BE2C (cell line): Measurements from ENCODE around the gene IQCF2.

Experiments
- DNase-seq: peaks from one replicate; pipeline ENCODE4 v3.0.0-alpha.2; 2020
- H3K27me3 ChIP-seq: fragments of 250-450 bp; sonication (Bioruptor Pico); 2 replicates; pipeline ENCODE4 v1.5.1; 2020; ENCODE audit warnings: mild to moderate bottlenecking
- H3K36me3 ChIP-seq: fragments of 250-450 bp; sonication (Bioruptor Pico); 2 replicates; pipeline ENCODE4 v1.5.1; 2020; ENCODE audit warnings: mild to moderate bottlenecking
- H3K4me1 ChIP-seq: fragments of 250-450 bp; sonication (Bioruptor Pico); 2 replicates; pipeline ENCODE4 v1.5.1; 2020
- H3K4me3 ChIP-seq: 2 replicates; pipeline ENCODE4 v1.5.1; 2011; ENCODE audit warnings: low read depth, low read length
- H3K9me3 ChIP-seq: fragments of 250-450 bp; sonication (Bioruptor Pico); 2 replicates; pipeline ENCODE4 v1.5.1; 2020
- CTCF ChIP-seq: IDR thresholded peaks from 2 replicates; pipeline ENCODE4 v1.5.1; 2012; ENCODE audit warnings: mild to moderate bottlenecking, low read depth, low read length

IQCF2 gene

GRCh38 chr3:51874411-51874810, 13.0 kb downstream of the IQCF2 start:
- no peaks in the 10 kb centered on the region for H3K9me3 ChIP-seq
- H3K27me3 ChIP-seq = no peaks in the 10 kb centered on the region
- H3K4me1 ChIP-seq = no peaks in the 10 kb centered on the region
- DNase-seq = no peak
- H3K4me3 ChIP-seq = no peak overlapping the region
- no peak for TF ChIP-seq CTCF
- no peaks in the 10 kb centered on the region for H3K36me3 ChIP-seq

DNA sequence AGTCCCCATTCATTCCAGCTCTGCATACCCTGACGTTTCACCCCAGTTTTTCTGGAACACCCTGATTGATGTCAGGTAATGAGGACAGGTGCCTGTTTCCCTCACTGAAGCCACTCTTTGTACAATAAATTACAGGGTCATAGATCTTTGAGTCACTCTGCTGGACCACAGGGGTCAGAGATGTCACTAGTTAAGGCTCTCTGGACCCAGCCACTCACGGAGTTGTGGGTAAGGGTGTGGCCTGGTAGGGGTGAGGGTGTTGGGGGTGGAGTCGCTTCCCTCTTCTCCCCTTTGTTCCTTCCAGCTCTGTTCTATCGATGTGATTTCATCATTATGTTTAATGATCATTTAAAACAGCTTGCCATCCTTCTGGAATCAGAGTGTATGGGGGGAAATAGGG, 13.5 kb downstream of the IQCF2 start:
- TF ChIP-seq CTCF = no peak
- Histone ChIP-seq H3K36me3 (no peaks in the 10 kb centered on the region), H3K9me3 (no peaks in the 10 kb centered on the region), H3K4me1 (no peaks in the 10 kb centered on the region), H3K4me3 (no peak overlapping the region), H3K27me3 (no peaks in the 10 kb centered on the region)
- no peak for DNase-seq

DNA sequence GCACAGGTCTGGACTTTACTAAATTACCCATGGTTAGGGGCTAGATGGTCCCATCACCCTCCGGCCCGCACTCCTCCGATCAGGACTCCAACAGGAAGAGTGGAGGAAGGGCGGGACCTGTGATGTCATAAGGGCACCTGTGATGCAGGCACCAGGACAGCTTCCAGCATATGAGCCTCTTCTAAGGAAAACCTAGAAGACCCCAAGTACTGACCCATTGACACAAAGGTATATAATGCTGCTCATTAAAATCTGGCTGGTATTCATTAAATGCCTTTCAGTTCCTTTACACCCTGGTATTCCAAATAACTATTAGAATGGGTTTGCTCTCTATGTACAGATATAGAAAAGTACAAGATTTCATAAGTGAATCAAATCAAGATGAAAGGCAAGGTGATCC, 14.1 kb downstream of the IQCF2 start, which contains the start of gene IQCF5:
IQCF5 (minus strand) TSS at position 101 of the 400 bp plus-strand sequence; CDS start at position 31, 70 bp downstream.
- Histone ChIP-seq H3K9me3 (no peaks in the 10 kb centered on the region), H3K4me3 (no peak within 1 kb of the TSS), H3K4me1 (no peaks in the 10 kb centered on the region), H3K27me3 (no peaks in the 10 kb centered on the region), H3K36me3 (no peaks in the 10 kb centered on the region)
- no peak for DNase-seq
- no peak for TF ChIP-seq CTCF

DNA sequence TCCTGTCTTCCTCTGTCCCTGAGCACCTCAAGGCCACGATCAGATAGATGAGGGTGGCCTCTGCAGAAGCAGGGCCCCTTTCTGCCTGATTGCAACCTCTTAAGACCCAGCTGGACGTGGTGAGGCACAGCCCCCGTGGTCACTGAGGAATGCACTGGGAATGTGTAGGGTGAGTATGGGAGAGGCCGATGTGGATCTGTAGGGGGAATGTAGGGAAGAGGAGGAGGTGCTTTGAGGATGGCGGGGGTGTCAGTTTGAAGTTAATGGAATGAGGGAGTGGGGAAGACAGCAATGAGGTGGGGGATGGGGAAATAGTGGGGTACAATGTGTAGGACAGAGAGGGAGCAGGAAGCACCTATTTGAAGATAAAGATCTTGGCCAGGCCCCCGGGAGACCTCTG, 14.8 kb downstream of the IQCF2 start:
- H3K4me1 ChIP-seq = no peaks in the 10 kb centered on the region
- TF ChIP-seq CTCF = no peak
- no peaks in the 10 kb centered on the region for H3K27me3 ChIP-seq
- no peak for DNase-seq
- no peaks in the 10 kb centered on the region for H3K9me3 ChIP-seq
- H3K4me3 ChIP-seq = no peak overlapping the region
- no peaks in the 10 kb centered on the region for H3K36me3 ChIP-seq

DNA sequence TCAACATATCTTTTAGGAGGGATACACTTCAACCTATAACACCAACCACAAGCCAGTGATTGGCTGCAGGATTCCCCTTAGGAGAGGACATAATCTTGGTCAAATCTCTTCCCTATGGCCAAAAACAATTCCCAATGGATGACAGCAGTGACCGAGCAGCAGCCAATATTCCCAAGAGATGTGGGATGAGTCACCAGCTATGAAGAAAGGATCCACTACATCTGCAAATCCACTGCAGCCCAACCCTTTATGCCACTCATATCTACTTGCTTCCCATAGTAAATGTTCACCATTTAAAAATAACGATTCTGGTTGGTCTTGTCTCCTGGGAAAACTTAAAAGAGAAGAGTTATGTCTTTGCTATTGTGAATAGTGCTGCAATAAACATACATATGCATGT, 18.5 kb downstream of the IQCF2 start:
- Histone ChIP-seq H3K27me3 (no peaks in the 10 kb centered on the region), H3K9me3 (no peaks in the 10 kb centered on the region), H3K36me3 (no peaks in the 10 kb centered on the region), H3K4me3 (no peak overlapping the region), H3K4me1 (no peaks in the 10 kb centered on the region)
- DNase-seq = no peak
- no peak for TF ChIP-seq CTCF

GRCh38 chr3:51886447-51886846, 25.0 kb downstream of the IQCF2 start:
- no peak for DNase-seq
- H3K9me3 ChIP-seq = no peaks in the 10 kb centered on the region
- no peak for TF ChIP-seq CTCF

More at GRCh38 chr3:51886447-51886846, 25.0 kb downstream of the IQCF2 start:
- H3K36me3 ChIP-seq = no peaks in the 10 kb centered on the region
- H3K4me3 ChIP-seq = no peak overlapping the region
- no peaks in the 10 kb centered on the region for H3K27me3 ChIP-seq
- no peaks in the 10 kb centered on the region for H3K4me1 ChIP-seq
